Measurements from ENCODE around the gene CDC123. TPM values are rescaled to one million over a fixed set of nuclear protein-coding genes. Genes with fewer than 3 reads are reported as not detected.

Gene CDC123
- total and polyA plus RNA-seq, 2 of the 4 experiments (the other 2 are of a cell fraction) = 100 to 203 TPM

- no peak overlapping the region for H3K4me2 ChIP-seq (ENCODE audit: low read depth, low read length)
- no peak overlapping the region for H3K4ac ChIP-seq (ENCODE audit: low read depth, low read length)
- H3K36me3 ChIP-seq (ENCODE audit: control insufficient read depth, insufficient read depth, low read length) = peaks cover 38% of the 10 kb centered on the region
- H3K4me1 ChIP-seq (ENCODE audit: control insufficient read depth, insufficient read depth, low read length) = peaks cover 5% of the 10 kb centered on the region
- H2BK120ac ChIP-seq (ENCODE audit: low read depth, low read length) = no peak overlapping the region
- BruUV-seq (replicated peaks) = no TSS peak
- H3K9ac ChIP-seq (ENCODE audit: low read depth, low read length) = no peak overlapping the region
- H3K79me1 ChIP-seq (ENCODE audit: low read depth in 1 of 2, low read length in 2 of 2) = peaks cover 30 to 36% of the 10 kb centered on the region in 2 experiments
- H4K8ac ChIP-seq (ENCODE audit: low read depth in 2 of 2, low read length in 2 of 2) = no peak overlapping the region
- no peak overlapping the region for H2AFZ ChIP-seq (replicated peaks; ENCODE audit: low read length, poor library complexity)
- POLR2A ChIA-PET (ENCODE audit: unreplicated experiment) = no interaction called here
- no peak overlapping the region for H3K56ac ChIP-seq (ENCODE audit: extremely low read depth, insufficient read depth, low read length)
- no CpG with 5 or more reads among the region's 3 CpGs for WGBS, 2 experiments (ENCODE audit: extremely low coverage in 2 of 2, insufficient read length in 1 of 2)
- dilution Hi-C loops (cut with HindIII; ENCODE audit: low sequenced_read_pairs, unreplicated experiment) (no loop called here), intact Hi-C loops (cut with micrococcal nuclease) (loop anchor here (5.0 kb wide), 1 partner anchor 690 kb away; no protein-coding TSS in a partner anchor), in situ Hi-C loops (cut with MboI; ENCODE audit: low sequenced_read_pairs) (no loop called here)
- no peak overlapping the region for H4K5ac ChIP-seq (ENCODE audit: low read depth, low read length)
- CTCF ChIA-PET = interaction anchor here (0.5 kb wide), 1 partner anchor 192 kb away, joined by 3 read pairs; no protein-coding TSS in a partner anchor
- no peak overlapping the region for H2AK5ac ChIP-seq (ENCODE audit: low read depth, low read length)
- ATAC-seq (ENCODE audit: low read depth) = no peak
- H2BK5ac ChIP-seq (ENCODE audit: low read depth, low read length, poor library complexity, severe bottlenecking) = no peak overlapping the region
- no peak overlapping the region for H3K23ac ChIP-seq (ENCODE audit: low read depth, low read length)
- peaks cover 6% of the 10 kb centered on the region; the same call in 1 of the 2 replicates for H4K20me1 ChIP-seq (ENCODE audit: insufficient read depth, low read length)
- no peaks in the 10 kb centered on the region for H3K27me3 ChIP-seq (ENCODE audit: control insufficient read depth, insufficient read depth, low read length)
- TF ChIP-seq BHLHE40 (IDR thresholded peaks at IDR 0.05; ENCODE audit: low read depth, low read length) (no peak), ELK1 (IDR thresholded peaks at IDR 0.05; ENCODE audit: borderline replicate concordance, low read depth, low read length) (no peak), MAFK (IDR thresholded peaks at IDR 0.05; ENCODE audit: low read depth, low read length) (no peak), FOS (IDR thresholded peaks at IDR 0.05; ENCODE audit: low read depth, low read length) (no peak), MXI1 (IDR thresholded peaks at IDR 0.05; ENCODE audit: borderline replicate concordance, low read depth, low read length) (no peak), POLR2A (IDR thresholded peaks at IDR 0.05; ENCODE audit: low read depth, low read length) (no peak), CEBPB (IDR thresholded peaks at IDR 0.05; ENCODE audit: low read depth, low read length) (no peak), MAZ (IDR thresholded peaks at IDR 0.05; ENCODE audit: borderline replicate concordance, low read depth, low read length) (no peak), RFX5 (IDR thresholded peaks at IDR 0.05; ENCODE audit: low read depth, low read length) (no peak), NFE2L2 (IDR thresholded peaks at IDR 0.05; ENCODE audit: low read depth, low read length) (no peak), CTCF (conservative IDR thresholded peaks at IDR 0.05; ENCODE audit: low read depth, low read length) (no peak), USF2 (IDR thresholded peaks at IDR 0.05; ENCODE audit: low read depth, low read length) (no peak), SMC3 (IDR thresholded peaks at IDR 0.05; ENCODE audit: low read depth, low read length) (no peak), CHD1 (IDR thresholded peaks at IDR 0.05; ENCODE audit: low read depth, low read length) (no peak), RAD21 (IDR thresholded peaks at IDR 0.05; ENCODE audit: low read length) (no peak), RCOR1 (IDR thresholded peaks at IDR 0.05; ENCODE audit: insufficient replicate concordance, low read length) (no peak)
- H2AK9ac ChIP-seq (replicated peaks; ENCODE audit: low read depth, low read length, poor library complexity) = no peak overlapping the region
- no peak overlapping the region for H3K14ac ChIP-seq (replicated peaks; ENCODE audit: low read depth, low read length)
- no peak overlapping the region for H4K91ac ChIP-seq (ENCODE audit: insufficient read depth, low read depth, low read length)
- H2BK20ac ChIP-seq (ENCODE audit: low read depth, low read length) = no peak overlapping the region
- DNase-seq = no peak
- H3K27ac ChIP-seq (ENCODE audit: insufficient read depth, low read length) = no peak overlapping the region
- H2BK15ac ChIP-seq (ENCODE audit: low read depth, low read length) = no peak overlapping the region
- H3K4me3 ChIP-seq (ENCODE audit: insufficient read depth, low read depth, low read length) = no peak overlapping the region
- H3K9me1 ChIP-seq (ENCODE audit: insufficient read depth, low read length) = no peaks in the 10 kb centered on the region
- H3K9me3 ChIP-seq (ENCODE audit: control insufficient read depth, insufficient read depth, low read length) = no peaks in the 10 kb centered on the region
- no peak overlapping the region for H3K18ac ChIP-seq (ENCODE audit: low read depth, low read length)
These were observed 16.5 kb downstream of the CDC123 start for GRCh38 chr10:12212454-12212853.

Data from IMR-90 (cell line).